HCT116 (cell line): ENCODE results near the gene FOXO6. TPM values are rescaled to one million over a fixed set of nuclear protein-coding genes. Genes with fewer than 3 reads are reported as not detected.

Experiments used
- ATAC-seq: fragments of 200-7000 bp; cut with Tn5 transposase; 2 replicates; pipeline ENCODE4 v1.9.1; 2020; ENCODE audit warnings: mild to moderate bottlenecking, moderate library complexity
- BruUV-seq: library from RNA; stranded (reverse); fragments of 400-500 nt; replicated peaks from 2 replicates; lab custom pipeline; 2021; lab: Mats Ljungman, UMichigan
- CTCF ChIA-PET: fragments of 300-600 bp; sonication (Branson Sonifier 250); formaldehyde crosslinking; loops from one replicate; lab custom pipeline; 2021; ENCODE audit warnings: antibody characterized with exemption; lab: Charles Lee
- POLR2A ChIA-PET: fragments of 300-600, 350-600 bp; sonication (Branson Sonifier 250); formaldehyde crosslinking; loops from one replicate; lab custom pipeline; 2021; ENCODE audit warnings: antibody characterized with exemption; lab: Charles Lee
- RAD21 ChIA-PET, 2 experiments: fragments of 300-600 bp; sonication (Branson Sonifier 250); formaldehyde crosslinking; loops; one replicate each; lab custom pipeline; 2023; ENCODE audit warnings: low total read pairs in 2 of 2; ENCODE audit not compliant: uncharacterized antibody in 2 of 2, unreplicated experiment in 2 of 2, low non-redundant PET in 1 of 2; lab: Charles Lee
- DNase-seq: peaks from one replicate; pipeline ENCODE4 v3.0.0-alpha.2; 2010; ENCODE audit warnings: low read depth, low spot score
- H2AFZ ChIP-seq: fragments of 200-600 bp; shearing (Covaris generic), sonication (generic); 2 replicates; pipeline ENCODE4 v1.6.1; 2017; ENCODE audit warnings: low read depth, mixed run types, mixed read lengths, antibody characterized with exemption, low read length; ENCODE audit not compliant: poor library complexity, severe bottlenecking
- H3K27ac ChIP-seq: 2 replicates; pipeline ENCODE4 v1.5.1; 2012; ENCODE audit warnings: low read depth, low read length
- H3K27me3 ChIP-seq: fragments of 200-600 bp; sonication (generic); 2 replicates; pipeline ENCODE4 v1.6.1; 2016; ENCODE audit warnings: mixed run types, low read length, mixed read lengths; ENCODE audit not compliant: insufficient read depth
- H3K36me3 ChIP-seq, 2 experiments: fragments of 200-500 bp in 1 of 2; fragments of 200-600 bp in 1 of 2; sonication (Bioruptor generic) in 1 of 2; sonication (generic) in 1 of 2; 2 replicates each; pipeline versions ENCODE4 v1.5.1 to v1.6.1; 2014 to 2016; ENCODE audit warnings: low read length in 2 of 2, inconsistent platforms in 1 of 2, mixed read lengths in 1 of 2, mixed run types in 1 of 2; ENCODE audit not compliant: insufficient read depth in 2 of 2, control insufficient read depth in 1 of 2
- H3K4me1 ChIP-seq, 2 experiments: fragments of 200-600 bp in 1 of 2; sonication (generic) in 1 of 2; 2 replicates each; pipeline versions ENCODE4 v1.5.1 to v1.6.1; 2012 to 2017; ENCODE audit warnings: low read length in 2 of 2, inconsistent platforms in 1 of 2, mild to moderate bottlenecking in 1 of 2, mixed read lengths in 1 of 2, mixed run types in 1 of 2, moderate library complexity in 1 of 2; ENCODE audit not compliant: insufficient read depth in 2 of 2, control insufficient read depth in 1 of 2
- H3K4me2 ChIP-seq: fragments of 200-600 bp; sonication (generic); 2 replicates; pipeline ENCODE4 v1.6.1; 2017; ENCODE audit warnings: mixed run types, low read length, mixed read lengths
- H3K4me3 ChIP-seq, 2 experiments: fragments of 200-600 bp in 1 of 2; sonication (generic) in 1 of 2; replicated peaks in 1 of 2; 2 replicates each; pipeline ENCODE4 v1.5.1; 2011 to 2016; ENCODE audit warnings: low read length in 2 of 2, control low read depth in 1 of 2, low read depth in 1 of 2, mild to moderate bottlenecking in 1 of 2, mixed read lengths in 1 of 2, mixed run types in 1 of 2
- H3K79me2 ChIP-seq: fragments of 200-600 bp; sonication (generic); 2 replicates; pipeline ENCODE4 v1.6.1; 2017; ENCODE audit warnings: mild to moderate bottlenecking, mixed run types, low read length, moderate library complexity, mixed read lengths; ENCODE audit not compliant: insufficient read depth
- H3K9ac ChIP-seq: fragments of 200-600 bp; sonication (generic); 2 replicates; pipeline ENCODE4 v1.6.1; 2016; ENCODE audit warnings: low read length, mixed read lengths
- H3K9me2 ChIP-seq: fragments of 200-600 bp; sonication (generic), shearing (Covaris generic); 2 replicates; pipeline ENCODE4 v1.6.1; 2017; ENCODE audit warnings: mixed run types, mild to moderate bottlenecking, moderate library complexity; ENCODE audit not compliant: insufficient read depth
- H3K9me3 ChIP-seq, 2 experiments: fragments of 200-500 bp in 1 of 2; fragments of 200-600 bp in 1 of 2; sonication (Bioruptor generic) in 1 of 2; sonication (generic) in 1 of 2; 2 replicates each; pipeline ENCODE4 v1.6.1; 2014 to 2017; ENCODE audit warnings: low read length in 2 of 2, mixed read lengths in 2 of 2, inconsistent platforms in 1 of 2, low read depth in 1 of 2, mild to moderate bottlenecking in 1 of 2, mixed run types in 1 of 2, moderate library complexity in 1 of 2; ENCODE audit not compliant: control insufficient read depth in 1 of 2, insufficient read depth in 1 of 2
- H4K20me1 ChIP-seq: fragments of 200-600 bp; sonication (generic), shearing (Covaris generic); 2 replicates; pipeline ENCODE4 v1.6.1; 2017; ENCODE audit warnings: mixed run types, mild to moderate bottlenecking, moderate library complexity; ENCODE audit not compliant: insufficient read depth
- CBX3 ChIP-seq: IDR thresholded peaks from 2 replicates; pipeline ENCODE4 v1.6.1; 2012; ENCODE audit warnings: low read depth
- EGR1 ChIP-seq: IDR thresholded peaks from 2 replicates; pipeline ENCODE4 v1.6.1; 2012; ENCODE audit warnings: low read depth
- POLR2AphosphoS5 ChIP-seq: IDR thresholded peaks from 2 replicates; pipeline ENCODE4 v1.6.1; 2011; ENCODE audit warnings: mild to moderate bottlenecking, low read depth, low read length, moderate library complexity
- RAD21 ChIP-seq: IDR thresholded peaks from 2 replicates; pipeline ENCODE4 v1.6.1; 2012; ENCODE audit warnings: low read depth, mild to moderate bottlenecking
- SP1 ChIP-seq: IDR thresholded peaks from 2 replicates; pipeline ENCODE4 v1.6.1; 2012; ENCODE audit warnings: low read depth
- intact Hi-C: fragments of 100-400 bp; cut with micrococcal nuclease; formaldehyde crosslinking; loops from 2 replicates; pipeline ENCODE4 v1.10.0; 2022
- total RNA-seq: library from RNA; stranded (reverse); gene quantifications from one replicate; pipeline ENCODE4 v1.2.1, GENCODE V29; 2021; ENCODE audit not compliant: unreplicated experiment
- TF ChIP-seq, protein P1 (sequence below): IDR thresholded peaks from 2 replicates; pipeline ENCODE4 v1.6.1; 2012

The FOXO6 gene
- total RNA-seq, 1 experiment from 2014 or later, result 7.0 TPM

DNA sequence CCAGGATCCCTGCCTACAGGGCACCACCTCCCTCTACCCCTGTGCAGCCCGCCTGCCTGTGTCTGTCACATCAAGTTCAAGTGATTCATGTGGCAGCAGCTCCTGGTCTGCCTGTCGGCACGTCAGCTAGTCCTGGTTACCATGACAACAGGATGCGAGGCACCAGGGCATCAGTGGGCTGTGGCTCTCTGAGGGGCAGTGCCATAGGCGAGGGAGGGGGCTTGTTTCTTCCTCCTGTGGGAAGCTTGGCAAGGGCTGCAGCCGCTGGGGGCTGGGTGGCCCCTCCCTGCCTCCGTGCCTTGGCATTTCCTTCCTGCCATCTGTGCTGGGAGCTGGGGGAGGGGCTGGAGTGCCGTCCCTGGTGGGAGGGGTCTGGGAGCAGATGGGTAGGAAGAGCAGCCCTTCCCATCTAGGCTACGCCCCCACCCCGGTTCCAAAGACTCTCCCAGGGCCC, 43.1 kb downstream of the FOXO6 start:
- CTCF ChIA-PET, result no interaction called here
- H3K4me2 ChIP-seq, result no peak overlapping the region

DNA sequence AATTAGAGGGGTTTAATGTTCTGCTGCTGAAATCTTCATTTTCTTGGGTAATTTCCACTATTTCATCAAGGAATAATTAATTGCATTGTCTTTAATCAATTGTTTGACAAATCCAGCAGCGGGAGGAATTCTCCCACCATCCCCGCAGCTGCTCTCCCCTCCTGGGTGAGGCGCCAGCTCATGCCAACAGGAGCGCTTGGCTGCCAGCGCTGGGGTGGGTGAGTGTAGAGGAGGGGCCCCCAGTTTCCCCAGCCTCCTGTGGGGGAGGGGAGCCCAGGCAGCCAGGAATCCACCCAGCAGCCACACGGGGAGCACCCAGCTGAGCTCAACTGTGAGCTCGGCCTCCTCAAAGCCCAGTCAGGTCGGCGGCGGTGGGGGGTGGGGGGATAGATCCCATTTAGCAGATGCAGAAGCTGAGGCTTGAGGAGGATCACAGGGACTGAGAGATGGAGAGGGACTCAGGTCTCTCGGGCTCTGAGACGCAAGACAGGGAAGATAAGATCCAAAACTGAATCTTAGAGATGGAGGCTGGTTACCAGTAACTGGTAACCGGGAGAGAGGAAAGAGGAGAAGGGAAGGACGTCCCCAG, 46.5 kb downstream of the FOXO6 start:
- no peak overlapping the region for H2AFZ ChIP-seq
- intact Hi-C loops, result no loop called here
- H3K27me3 ChIP-seq, result peaks cover 6% of the 10 kb centered on the region; the same call in 1 of the 2 replicates
- POLR2A ChIA-PET, result no interaction called here
- H3K4me2 ChIP-seq, result no peak overlapping the region
- CTCF ChIA-PET, result interaction anchor here (0.7 kb wide), 1 partner anchor 85 kb away, joined by 3 read pairs; no protein-coding TSS in a partner anchor
- H3K79me2 ChIP-seq, result no peaks in the 10 kb centered on the region
- RAD21 ChIA-PET, result interaction anchor here in 1 of 2 experiments (0.6 kb wide), 1 partner anchor 124 kb away, joined by 3 read pairs; no protein-coding TSS in a partner anchor
- no peaks in the 10 kb centered on the region for H3K9me2 ChIP-seq
- no peaks in the 10 kb centered on the region for H4K20me1 ChIP-seq
- TF ChIP-seq CBX3, result no peak
- no peak for ATAC-seq
- H3K36me3 ChIP-seq, result no peaks in the 10 kb centered on the region
- DNase-seq, result no peak
- BruUV-seq, result no TSS peak
- H3K27ac ChIP-seq, result no peak overlapping the region
- no peak overlapping the region for H3K9ac ChIP-seq
- H3K4me3 ChIP-seq, result no peak overlapping the region
- peaks cover 0 to 3% of the 10 kb centered on the region in 2 experiments; a peak in 2 of 4 replicates for H3K4me1 ChIP-seq
- H3K9me3 ChIP-seq, result no peaks in the 10 kb centered on the region; a peak in 1 of 4 replicates

More for the DNA sequence above, 43.1 kb downstream of the FOXO6 start:
- ATAC-seq, result peak; percentile 46
- H3K9me3 ChIP-seq, result peaks cover 0 to 4% of the 10 kb centered on the region in 2 experiments; a peak in 1 of 4 replicates
- H3K27me3 ChIP-seq, result peaks cover 6% of the 10 kb centered on the region; the same call in 1 of the 2 replicates
- TF ChIP-seq, protein P1, sequence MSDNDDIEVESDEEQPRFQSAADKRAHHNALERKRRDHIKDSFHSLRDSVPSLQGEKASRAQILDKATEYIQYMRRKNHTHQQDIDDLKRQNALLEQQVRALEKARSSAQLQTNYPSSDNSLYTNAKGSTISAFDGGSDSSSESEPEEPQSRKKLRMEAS, result no peak
- no peak for TF ChIP-seq RAD21
- TF ChIP-seq SP1, result no peak
- TF ChIP-seq EGR1, result no peak
- no peak for TF ChIP-seq POLR2AphosphoS5
- TF ChIP-seq, all 23 proteins: peak for 0
- Histone ChIP-seq H3K4me3 (no peak overlapping the region), H3K9ac (no peak overlapping the region), H4K20me1 (no peaks in the 10 kb centered on the region), H3K79me2 (no peaks in the 10 kb centered on the region), H3K27ac (no peak overlapping the region), H3K4me1 (no peaks in the 10 kb centered on the region), H3K9me2 (no peaks in the 10 kb centered on the region), H2AFZ (no peak overlapping the region), H3K36me3 (no peaks in the 10 kb centered on the region)
- ChIA-PET RAD21 (no interaction called here), POLR2A (no interaction called here)
- intact Hi-C loops, result no loop called here
- no TSS peak for BruUV-seq
- DNase-seq, result no peak
